ENCODE data around the gene TRPM2. TPM values are rescaled to one million over a fixed set of nuclear protein-coding genes. Genes with fewer than 3 reads are reported as not detected.

The TRPM2 gene
- polyA plus RNA-seq, 1 donor: 0.57 TPM

- no peak for DNase-seq
These were observed 130.1 kb downstream of the TRPM2 start for GRCh38 chr21:44483288-44484237.

- DNase-seq: no peak
These were observed 131.3 kb downstream of the TRPM2 start for GRCh38 chr21:44484498-44485253.

GRCh38 chr21:44485254-44485793 lies 131.9 kb downstream of the TRPM2 start:
- no peak for DNase-seq

- no peak for DNase-seq
These were observed 132.4 kb downstream of the TRPM2 start for GRCh38 chr21:44485796-44486195.

GRCh38 chr21:44486302-44486701 lies 132.9 kb downstream of the TRPM2 start:
- DNase-seq: no peak

- DNase-seq: no peak
These were observed 134.4 kb downstream of the TRPM2 start for GRCh38 chr21:44487831-44488230.

- DNase-seq: no peak
These were observed 136.5 kb downstream of the TRPM2 start for GRCh38 chr21:44489962-44490361.

GRCh38 chr21:44490405-44490804 lies 137.0 kb downstream of the TRPM2 start:
- DNase-seq: no peak

- no peak for DNase-seq
These were observed 137.4 kb downstream of the TRPM2 start for GRCh38 chr21:44490816-44491215.

Other genes starting within 250 kb of the TRPM2 start
- 3.8 TPM for gene PWP2, start 246.2 kb upstream of the TRPM2 start, polyA plus RNA-seq (ENCODE audit: insufficient read length)
- gene GATD3, start 219.9 kb upstream of the TRPM2 start, polyA plus RNA-seq (ENCODE audit: insufficient read length): 27.2 TPM
- 7.3 TPM for gene ICOSLG, start 112.7 kb upstream of the TRPM2 start, polyA plus RNA-seq (ENCODE audit: insufficient read length)
- gene DNMT3L, start 91.7 kb upstream of the TRPM2 start, polyA plus RNA-seq (ENCODE audit: insufficient read length): not detected
- 0.42 TPM for gene AIRE, start 67.7 kb upstream of the TRPM2 start, polyA plus RNA-seq (ENCODE audit: insufficient read length)
- gene PFKL, start 53.6 kb upstream of the TRPM2 start, polyA plus RNA-seq (ENCODE audit: insufficient read length): 117 TPM
- gene CFAP410, start 14.2 kb upstream of the TRPM2 start, polyA plus RNA-seq (ENCODE audit: insufficient read length): 18.2 TPM
- gene LRRC3, start 101.9 kb downstream of the TRPM2 start, polyA plus RNA-seq (ENCODE audit: insufficient read length): 4.6 TPM
- not detected for gene KRTAP10-1, start 186.6 kb downstream of the TRPM2 start, polyA plus RNA-seq (ENCODE audit: insufficient read length)
- not detected for gene KRTAP10-2, start 197.9 kb downstream of the TRPM2 start, polyA plus RNA-seq (ENCODE audit: insufficient read length)
- not detected for gene KRTAP10-3, start 205.2 kb downstream of the TRPM2 start, polyA plus RNA-seq (ENCODE audit: insufficient read length)
- gene KRTAP10-4, start 220.1 kb downstream of the TRPM2 start, polyA plus RNA-seq (ENCODE audit: insufficient read length): not detected
- not detected for gene KRTAP10-5, start 227.0 kb downstream of the TRPM2 start, polyA plus RNA-seq (ENCODE audit: insufficient read length)
- gene KRTAP10-6, start 238.9 kb downstream of the TRPM2 start, polyA plus RNA-seq (ENCODE audit: insufficient read length): not detected
- not detected for gene KRTAP10-7, start 247.0 kb downstream of the TRPM2 start, polyA plus RNA-seq (ENCODE audit: insufficient read length)